Activated CD4-positive, alpha-beta T cell treated with anti-CD3 and anti-CD28 coated beads for 36 hours (primary cell): Measurements from ENCODE around the gene GLS2. TPM values are rescaled to one million over a fixed set of nuclear protein-coding genes. Genes with fewer than 3 reads are reported as not detected.

ENCODE experiments used
- ATAC-seq: fragments of 200-7000 bp; cut with Tn5 transposase; one replicate; pipeline ENCODE4 v1.10.0; 2021; ENCODE audit warnings: mild to moderate bottlenecking, moderate library complexity
- CTCF ChIA-PET: fragments of 350-600 bp; sonication (Branson Sonifier 250); formaldehyde crosslinking; loops from one replicate; lab custom pipeline; 2021; ENCODE audit warnings: antibody characterized with exemption; lab: Charles Lee
- POLR2A ChIA-PET: fragments of 350-600 bp; sonication (Branson Sonifier 250); formaldehyde crosslinking; loops from one replicate; lab custom pipeline; 2021; ENCODE audit warnings: antibody characterized with exemption, inconsistent platforms; lab: Charles Lee
- DNase-seq: peaks from one replicate; pipeline ENCODE4 v3.0.0-alpha.2; 2020
- H3K27ac Mint-ChIP-seq: one replicate; pipeline ENCODE4 v1.8.0; 2021; ENCODE audit warnings: mixed read lengths
- H3K27me3 Mint-ChIP-seq: one replicate; pipeline ENCODE4 v1.8.0; 2021; ENCODE audit warnings: mixed read lengths
- H3K36me3 Mint-ChIP-seq: one replicate; pipeline ENCODE4 v1.8.0; 2021; ENCODE audit warnings: low read depth, mixed read lengths
- H3K4me1 Mint-ChIP-seq: one replicate; pipeline ENCODE4 v1.8.0; 2021; ENCODE audit warnings: mixed read lengths
- H3K4me3 Mint-ChIP-seq: one replicate; pipeline ENCODE4 v1.8.0; 2021; ENCODE audit warnings: mild to moderate bottlenecking, moderate library complexity, mixed read lengths
- H3K9me3 Mint-ChIP-seq: one replicate; pipeline ENCODE4 v1.8.0; 2021; ENCODE audit warnings: low read depth, mixed read lengths
- intact Hi-C, 2 experiments: fragments of 100-400 bp; cut with DNase I in 1 of 2; cut with micrococcal nuclease in 1 of 2; formaldehyde crosslinking; loops; one replicate each; pipeline versions ENCODE4 v1.14.2 to v1.15.1; 2022 to 2024; cut with DNase I, micrococcal nuclease
- total RNA-seq, 2 experiments: library from RNA; stranded (reverse); gene quantifications; one replicate each; pipeline ENCODE4 v1.2.3, GENCODE V29; 2021

The GLS2 gene
- total RNA-seq, 2 experiments from 2014 or later = 8.7 TPM

DNA sequence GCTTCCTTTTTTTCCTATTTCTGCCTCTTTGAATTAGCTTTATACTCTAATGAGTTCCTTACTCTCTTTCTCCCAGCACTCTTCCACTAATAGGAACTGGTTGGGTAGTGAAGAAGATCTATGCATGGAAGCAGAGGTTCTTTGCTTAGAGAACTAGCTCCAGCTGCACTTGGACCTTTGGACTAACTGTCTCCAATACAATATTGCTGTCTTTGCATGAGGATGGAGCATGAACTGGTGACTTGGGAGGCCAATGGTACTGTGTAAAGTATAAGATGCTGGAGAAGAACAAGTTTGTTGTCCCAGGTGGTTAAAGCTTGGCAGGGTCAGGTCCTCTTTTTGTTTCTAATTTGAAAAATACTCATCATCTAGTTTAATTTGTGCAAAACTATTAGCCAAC lies 2.4 kb upstream of the GLS2 start:
- peaks cover 16% of the 10 kb centered on the region for H3K4me1 Mint-ChIP-seq
- DNase-seq (no peak), ATAC-seq (no peak)
- CTCF ChIA-PET = interaction anchor here (2.2 to 3.1 kb wide), 3 partner anchors 11 to 26 kb away, joined by 8 read pairs; no protein-coding TSS in a partner anchor
- no peaks in the 10 kb centered on the region for H3K36me3 Mint-ChIP-seq
- H3K4me3 Mint-ChIP-seq = no peak overlapping the region
- POLR2A ChIA-PET = no interaction called here
- H3K9me3 Mint-ChIP-seq = no peaks in the 10 kb centered on the region
- H3K27ac Mint-ChIP-seq = no peak overlapping the region
- peaks cover 34% of the 10 kb centered on the region for H3K27me3 Mint-ChIP-seq
- intact Hi-C loops = no loop called here

DNA sequence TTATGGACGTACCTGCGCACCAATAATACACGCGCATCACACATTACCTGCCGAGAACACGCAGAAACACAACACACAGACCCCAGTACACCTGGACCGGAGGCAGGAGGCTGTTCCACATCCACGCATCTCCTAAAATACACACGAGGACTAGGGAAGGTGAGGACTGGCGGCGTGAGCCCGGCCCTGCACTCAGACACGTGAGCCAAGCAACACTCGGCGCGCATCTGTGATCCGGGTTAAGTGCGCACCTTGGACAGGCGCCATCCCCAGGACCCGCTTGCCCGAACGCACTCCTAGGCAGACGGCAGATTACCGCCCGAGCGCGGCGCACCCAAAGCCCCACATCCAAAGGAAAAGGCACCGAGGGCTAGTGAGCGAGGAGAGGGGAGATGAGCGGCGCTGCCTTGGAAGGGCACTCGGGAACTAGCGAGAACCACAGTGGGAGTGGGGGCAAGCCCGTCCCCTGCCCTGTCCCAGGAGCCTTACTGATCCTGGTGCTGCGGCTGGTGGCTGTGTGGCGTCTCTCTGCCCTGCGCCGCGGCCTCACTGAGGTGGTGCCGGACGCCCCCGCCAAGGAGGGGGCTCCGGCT lies 417 bp downstream of the GLS2 start:
- Mint-ChIP-seq H3K9me3 (no peaks in the 10 kb centered on the region), H3K4me3 (peak overlapping the region; percentile 74), H3K27ac (peak overlapping the region; percentile 69), H3K4me1 (peaks cover 16% of the 10 kb centered on the region), H3K27me3 (peaks cover 32% of the 10 kb centered on the region), H3K36me3 (no peaks in the 10 kb centered on the region)
- CTCF ChIA-PET = interaction anchor here (0.6 to 1.8 kb wide), 6 partner anchors 9 to 422 kb away, joined by 3 to 5 read pairs (median 3); no protein-coding TSS in a partner anchor
- intact Hi-C loops = loop anchor here in 1 of 2 experiments (1.0 kb wide), 2 partner anchors 19 to 38 kb away; partner anchors contain the start of genes SPRYD4 and TIMELESS
- peak; percentile 33 for ATAC-seq
- POLR2A ChIA-PET = interaction anchor here (1.1 kb wide), 2 partner anchors 10 to 16 kb away, joined by 3 to 7 read pairs; no protein-coding TSS in a partner anchor
- peak; percentile 65 for DNase-seq

DNA sequence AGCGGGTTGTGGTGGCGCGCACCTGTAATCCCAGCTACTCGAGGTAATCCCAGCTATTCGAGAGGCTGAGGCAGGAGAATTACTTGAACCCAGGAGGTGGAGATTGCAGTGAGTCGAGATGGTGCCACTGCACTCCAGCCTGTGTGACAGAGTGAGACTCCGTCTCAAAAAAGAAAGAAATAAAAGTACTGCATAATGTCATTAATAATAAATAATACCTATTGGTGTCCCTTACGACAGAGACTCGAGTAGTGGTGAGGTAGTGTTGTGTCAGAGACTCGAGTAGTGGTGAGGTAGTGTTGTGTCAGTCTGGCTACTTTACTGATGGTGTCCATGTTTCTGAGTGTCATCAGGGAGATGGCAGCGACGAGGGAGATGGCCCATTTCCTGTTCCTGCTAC lies 1.3 kb downstream of the GLS2 start:
- peaks cover 16% of the 10 kb centered on the region for H3K4me1 Mint-ChIP-seq
- intact Hi-C loops = no loop called here
- CTCF ChIA-PET = interaction anchor here (0.7 kb wide), 1 partner anchor 733 kb away, joined by 3 read pairs; no protein-coding TSS in a partner anchor
- H3K9me3 Mint-ChIP-seq = no peaks in the 10 kb centered on the region
- no peak overlapping the region for H3K27ac Mint-ChIP-seq
- H3K36me3 Mint-ChIP-seq = no peaks in the 10 kb centered on the region
- ATAC-seq (no peak), DNase-seq (no peak)
- peak overlapping the region; percentile 74 for H3K4me3 Mint-ChIP-seq
- peaks cover 31% of the 10 kb centered on the region for H3K27me3 Mint-ChIP-seq
- POLR2A ChIA-PET = no interaction called here

- Mint-ChIP-seq H3K9me3 (no peaks in the 10 kb centered on the region), H3K27ac (no peak overlapping the region), H3K36me3 (no peaks in the 10 kb centered on the region), H3K4me1 (peaks cover 26% of the 10 kb centered on the region), H3K27me3 (peaks cover 18% of the 10 kb centered on the region), H3K4me3 (no peak overlapping the region)
- intact Hi-C loops = no loop called here
- ChIA-PET CTCF (interaction anchor here (1.0 to 1.4 kb wide), 2 partner anchors 12 to 42 kb away, joined by 3 to 5 read pairs; no protein-coding TSS in a partner anchor), POLR2A (no interaction called here)
- no peak for DNase-seq
- no peak for ATAC-seq
Measured at GRCh38 chr12:56484566-56484965, 3.4 kb downstream of the GLS2 start.

DNA sequence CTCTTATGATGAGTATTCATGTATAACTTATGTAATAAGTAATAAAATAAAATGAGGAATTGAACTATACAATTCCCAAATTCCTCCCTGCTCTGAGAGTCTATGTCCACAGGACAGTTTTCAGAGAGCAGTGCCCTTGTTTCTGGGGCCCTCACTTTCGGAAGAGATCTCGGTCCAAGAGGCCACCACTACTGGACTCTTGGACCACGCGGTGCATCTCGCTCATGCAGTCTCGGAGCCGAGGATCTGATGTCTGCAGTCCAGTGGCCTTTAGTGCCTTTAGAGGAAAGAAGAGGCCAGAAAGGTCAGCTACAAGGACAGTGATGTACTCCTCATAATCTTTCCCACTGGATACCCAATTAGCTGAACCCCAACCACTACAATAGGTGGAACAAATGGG lies 8.3 kb downstream of the GLS2 start:
- ChIA-PET POLR2A (interaction anchor here (0.5 kb wide), 1 partner anchor 120 kb away, joined by 3 read pairs; the partner anchor contains the start of gene STAT2), CTCF (interaction anchor here (0.8 to 2.1 kb wide), 3 partner anchors 9 to 22 kb away, joined by 3 to 8 read pairs (median 5); no protein-coding TSS in a partner anchor)
- Mint-ChIP-seq H3K4me1 (peaks cover 10% of the 10 kb centered on the region), H3K9me3 (no peaks in the 10 kb centered on the region), H3K27ac (no peak overlapping the region), H3K36me3 (peaks cover 3% of the 10 kb centered on the region), H3K27me3 (no peaks in the 10 kb centered on the region), H3K4me3 (no peak overlapping the region)
- DNase-seq (no peak), ATAC-seq (no peak)
- intact Hi-C loops = no loop called here

- H3K27me3 Mint-ChIP-seq = no peaks in the 10 kb centered on the region
- intact Hi-C loops = no loop called here
- ATAC-seq = no peak
- H3K9me3 Mint-ChIP-seq = no peaks in the 10 kb centered on the region
- peaks cover 9% of the 10 kb centered on the region for H3K36me3 Mint-ChIP-seq
- POLR2A ChIA-PET = interaction anchor here (0.8 kb wide), 1 partner anchor 10 kb away, joined by 7 read pairs; the partner anchor contains the start of gene GLS2
- CTCF ChIA-PET = interaction anchor here (0.6 kb wide), 2 partner anchors 142 to 539 kb away, joined by 3 read pairs; no protein-coding TSS in a partner anchor
- H3K27ac Mint-ChIP-seq = no peak overlapping the region
- no peak overlapping the region for H3K4me3 Mint-ChIP-seq
- H3K4me1 Mint-ChIP-seq = peaks cover 10% of the 10 kb centered on the region
- DNase-seq = no peak
Measured at GRCh38 chr12:56477521-56478225, 10.3 kb downstream of the GLS2 start.

- ATAC-seq (no peak), DNase-seq (no peak)
- H3K27me3 Mint-ChIP-seq = no peaks in the 10 kb centered on the region
- no peaks in the 10 kb centered on the region for H3K9me3 Mint-ChIP-seq
- intact Hi-C loops = no loop called here
- POLR2A ChIA-PET = no interaction called here
- H3K4me3 Mint-ChIP-seq = no peak overlapping the region
- H3K27ac Mint-ChIP-seq = no peak overlapping the region
- peaks cover 9% of the 10 kb centered on the region for H3K36me3 Mint-ChIP-seq
- CTCF ChIA-PET = interaction anchor here (0.5 to 0.6 kb wide), 2 partner anchors 232 to 538 kb away, joined by 3 read pairs; no protein-coding TSS in a partner anchor
- H3K4me1 Mint-ChIP-seq = peaks cover 12% of the 10 kb centered on the region
Measured at GRCh38 chr12:56476972-56477432, 11.0 kb downstream of the GLS2 start.

DNA sequence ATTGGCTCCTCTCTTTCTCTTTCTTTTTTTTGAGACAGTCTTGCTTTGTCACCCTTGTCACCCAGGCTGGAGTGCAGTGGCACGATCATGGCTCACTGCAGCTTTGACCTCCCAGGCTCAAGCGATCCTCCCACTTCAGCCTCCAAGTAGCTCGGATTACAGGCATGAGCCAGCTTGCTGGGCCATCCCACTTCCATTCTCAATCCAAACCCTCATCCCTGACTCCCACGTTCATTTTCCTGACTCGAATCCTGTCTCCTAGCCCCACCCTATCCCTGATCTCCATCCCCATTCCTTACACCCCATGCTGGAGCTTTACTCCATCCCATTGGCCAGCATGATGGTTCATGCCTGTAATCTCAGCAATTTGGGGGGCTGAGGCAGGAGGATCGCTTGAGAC lies 11.8 kb downstream of the GLS2 start:
- ChIA-PET CTCF (interaction anchor here (0.5 kb wide), 1 partner anchor 46 kb away, joined by 3 read pairs; no protein-coding TSS in a partner anchor), POLR2A (no interaction called here)
- Mint-ChIP-seq H3K27me3 (no peaks in the 10 kb centered on the region), H3K9me3 (no peaks in the 10 kb centered on the region), H3K36me3 (peaks cover 9% of the 10 kb centered on the region), H3K4me3 (no peak overlapping the region), H3K4me1 (peaks cover 20% of the 10 kb centered on the region), H3K27ac (no peak overlapping the region)
- DNase-seq (no peak), ATAC-seq (no peak)
- intact Hi-C loops = no loop called here

DNA sequence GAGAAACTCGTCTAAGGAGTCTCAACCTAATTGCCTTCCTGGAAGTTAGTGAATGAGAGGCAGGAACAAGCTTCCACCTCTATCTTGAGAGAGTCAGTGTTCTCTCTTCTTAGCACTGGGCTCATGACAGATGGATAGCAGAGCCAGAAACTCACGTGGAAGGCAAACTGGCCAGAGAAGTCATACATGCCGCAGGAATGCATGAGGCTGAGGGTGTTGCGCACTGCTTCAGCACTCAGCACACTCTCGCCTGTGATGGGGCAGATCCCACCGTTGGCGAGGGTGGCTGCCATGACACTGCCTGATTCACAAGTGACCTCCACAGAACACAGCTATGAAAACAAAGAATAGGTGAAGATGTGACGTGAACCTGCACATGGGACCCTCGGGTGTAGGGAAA lies 13.6 kb downstream of the GLS2 start:
- Mint-ChIP-seq H3K36me3 (peaks cover 19% of the 10 kb centered on the region), H3K9me3 (no peaks in the 10 kb centered on the region), H3K27ac (no peak overlapping the region), H3K4me1 (peaks cover 26% of the 10 kb centered on the region), H3K4me3 (no peak overlapping the region), H3K27me3 (no peaks in the 10 kb centered on the region)
- CTCF ChIA-PET = interaction anchor here (1.2 kb wide), 1 partner anchor 40 kb away, joined by 6 read pairs; no protein-coding TSS in a partner anchor
- no peak for DNase-seq
- no peak for ATAC-seq
- POLR2A ChIA-PET = no interaction called here
- intact Hi-C loops = no loop called here

DNA sequence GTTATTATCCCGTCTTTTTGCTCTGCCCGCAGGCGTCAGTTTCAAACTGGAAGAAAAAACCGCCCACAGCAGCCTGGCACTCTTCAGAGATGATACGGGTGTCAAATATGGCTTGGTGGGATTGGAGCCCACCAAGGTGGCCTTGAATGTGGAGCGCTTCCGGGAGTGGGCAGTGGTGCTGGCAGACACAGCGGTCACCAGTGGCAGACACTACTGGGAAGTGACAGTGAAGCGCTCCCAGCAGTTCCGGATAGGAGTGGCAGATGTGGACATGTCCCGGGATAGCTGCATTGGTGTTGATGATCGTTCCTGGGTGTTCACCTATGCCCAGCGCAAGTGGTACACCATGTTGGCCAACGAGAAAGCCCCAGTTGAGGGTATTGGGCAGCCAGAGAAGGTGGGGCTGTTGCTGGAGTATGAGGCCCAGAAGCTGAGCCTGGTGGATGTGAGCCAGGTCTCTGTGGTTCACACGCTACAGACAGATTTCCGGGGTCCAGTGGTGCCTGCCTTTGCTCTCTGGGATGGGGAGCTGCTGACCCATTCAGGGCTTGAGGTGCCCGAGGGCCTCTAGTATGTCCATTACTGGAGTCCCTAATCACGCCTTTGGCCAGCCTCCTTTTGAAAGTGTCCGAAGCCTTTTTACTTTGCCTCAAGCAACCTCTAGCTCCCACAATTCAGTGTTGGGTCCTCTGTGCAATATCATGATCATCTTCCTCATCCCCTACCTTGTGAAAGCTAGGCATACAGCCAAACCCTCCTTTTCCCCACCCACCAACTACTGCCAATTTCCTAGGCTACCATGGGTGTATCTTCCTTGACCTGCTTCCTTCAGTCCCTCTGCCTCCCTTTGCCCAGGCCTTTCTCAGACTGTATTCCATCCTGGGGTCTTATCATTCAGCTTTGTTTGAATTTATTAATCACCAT lies 18.7 kb downstream of the GLS2 start:
- ChIA-PET CTCF (interaction anchor here (0.6 to 2.3 kb wide), 6 partner anchors 8 to 501 kb away, joined by 3 to 7 read pairs (median 5); partner anchors contain the start of genes IL23A, RNF41 and TIMELESS), POLR2A (interaction anchor here (0.5 to 0.6 kb wide), 3 partner anchors 17 to 167 kb away, joined by 3 read pairs; partner anchors contain the start of gene RBMS2)
- no peaks in the 10 kb centered on the region for H3K9me3 Mint-ChIP-seq
- peak; percentile 28 for DNase-seq
- H3K36me3 Mint-ChIP-seq = peaks cover 19% of the 10 kb centered on the region
- intact Hi-C loops = loop anchor here (2.0 to 10.0 kb wide), 3 partner anchors 204 to 342 kb away; partner anchors contain the start of genes ANKRD52 (in 1 of the 2), COQ10A (in 1 of the 2) and ESYT1 (in 1 of the 2)
- H3K4me3 Mint-ChIP-seq = peak overlapping the region; percentile 91
- H3K27ac Mint-ChIP-seq = peak overlapping the region; percentile 99
- H3K27me3 Mint-ChIP-seq = no peaks in the 10 kb centered on the region
- H3K4me1 Mint-ChIP-seq = peaks cover 37% of the 10 kb centered on the region
- no peak for ATAC-seq
